Brain microvascular endothelial cell (primary cell): ENCODE results near the gene FXYD2.

Source experiments
- DNase-seq: peaks from one replicate; pipeline ENCODE4 v3.0.0-alpha.2; 2020
- H3K27ac ChIP-seq: fragments of 250-450 bp; sonication (Bioruptor Pico); 2 replicates; pipeline ENCODE4 v1.5.1; 2020; ENCODE audit warnings: mild to moderate bottlenecking, moderate library complexity
- H3K27me3 ChIP-seq: fragments of 250-450 bp; sonication (Bioruptor Pico); replicated peaks from 2 replicates; pipeline ENCODE4 v1.5.1; 2020; ENCODE audit warnings: mild to moderate bottlenecking
- H3K36me3 ChIP-seq: fragments of 250-450 bp; sonication (Bioruptor Pico); replicated peaks from 2 replicates; pipeline ENCODE4 v1.5.1; 2020; ENCODE audit warnings: mild to moderate bottlenecking
- H3K4me3 ChIP-seq: 2 replicates; pipeline ENCODE4 v1.5.1; 2011; ENCODE audit warnings: low read depth, mild to moderate bottlenecking, control low read depth, low read length, moderate library complexity
- in situ Hi-C: cut with HindIII; loops from 2 replicates; pipeline ENCODE4 v1.10.0; 2017; ENCODE audit warnings: low sequenced_read_pairs, low pct_ligation_motif_present
- TF ChIP-seq, protein P1 (sequence below): IDR thresholded peaks from 2 replicates; pipeline ENCODE4 v1.5.1; 2011; ENCODE audit warnings: low read depth, mild to moderate bottlenecking, moderate library complexity, low read length, control low read depth, inconsistent platforms; ENCODE audit errors: missing control alignments

FXYD2 gene

DNA sequence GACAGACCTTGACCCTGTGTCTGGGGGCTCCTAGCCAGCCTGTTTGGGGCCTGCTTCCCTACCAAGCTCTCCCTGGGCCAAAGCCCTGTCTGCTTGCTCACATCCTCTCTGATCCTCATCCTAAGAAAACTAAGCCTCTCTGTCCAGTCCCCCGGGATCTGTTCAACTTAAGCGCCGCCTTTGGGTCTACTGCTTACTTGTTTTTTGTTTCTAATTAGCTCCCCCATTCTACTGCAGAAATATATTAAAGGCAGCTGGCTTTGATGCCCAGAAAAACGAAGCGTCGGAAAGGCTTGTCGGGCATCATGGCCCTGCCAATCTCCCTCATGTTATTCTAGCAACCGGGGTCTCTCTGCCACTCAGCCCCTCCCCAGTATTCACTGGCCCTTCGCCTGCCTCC, 31.0 kb downstream of the FXYD2 start:
- TF ChIP-seq, protein P1, sequence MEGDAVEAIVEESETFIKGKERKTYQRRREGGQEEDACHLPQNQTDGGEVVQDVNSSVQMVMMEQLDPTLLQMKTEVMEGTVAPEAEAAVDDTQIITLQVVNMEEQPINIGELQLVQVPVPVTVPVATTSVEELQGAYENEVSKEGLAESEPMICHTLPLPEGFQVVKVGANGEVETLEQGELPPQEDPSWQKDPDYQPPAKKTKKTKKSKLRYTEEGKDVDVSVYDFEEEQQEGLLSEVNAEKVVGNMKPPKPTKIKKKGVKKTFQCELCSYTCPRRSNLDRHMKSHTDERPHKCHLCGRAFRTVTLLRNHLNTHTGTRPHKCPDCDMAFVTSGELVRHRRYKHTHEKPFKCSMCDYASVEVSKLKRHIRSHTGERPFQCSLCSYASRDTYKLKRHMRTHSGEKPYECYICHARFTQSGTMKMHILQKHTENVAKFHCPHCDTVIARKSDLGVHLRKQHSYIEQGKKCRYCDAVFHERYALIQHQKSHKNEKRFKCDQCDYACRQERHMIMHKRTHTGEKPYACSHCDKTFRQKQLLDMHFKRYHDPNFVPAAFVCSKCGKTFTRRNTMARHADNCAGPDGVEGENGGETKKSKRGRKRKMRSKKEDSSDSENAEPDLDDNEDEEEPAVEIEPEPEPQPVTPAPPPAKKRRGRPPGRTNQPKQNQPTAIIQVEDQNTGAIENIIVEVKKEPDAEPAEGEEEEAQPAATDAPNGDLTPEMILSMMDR: no peak
- H3K4me3 ChIP-seq: no peak overlapping the region
- DNase-seq: no peak
- H3K36me3 ChIP-seq: no peaks in the 10 kb centered on the region
- no peak overlapping the region for H3K27ac ChIP-seq
- in situ Hi-C loops: no loop called here
- peaks cover 45% of the 10 kb centered on the region for H3K27me3 ChIP-seq

DNA sequence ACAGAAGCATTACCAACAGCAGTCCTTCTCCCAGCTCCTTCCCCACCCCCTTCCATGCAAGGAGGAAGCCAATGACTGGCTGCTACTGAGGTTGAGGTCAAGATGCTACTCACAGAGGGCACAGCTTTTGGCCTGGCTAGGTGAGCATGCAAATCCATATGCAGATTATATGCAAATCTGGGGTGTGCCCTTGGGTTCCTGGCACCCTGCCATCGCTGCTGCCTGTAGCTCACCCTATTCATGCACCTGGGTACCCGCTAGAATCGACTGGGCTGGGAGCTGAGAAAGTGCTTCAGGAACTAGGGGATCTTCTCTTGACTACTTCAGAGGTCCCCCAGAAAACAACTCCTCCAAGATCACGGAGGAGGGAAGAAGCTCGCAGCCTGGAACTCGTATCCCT, 31.6 kb downstream of the FXYD2 start:
- peaks cover 42% of the 10 kb centered on the region for H3K27me3 ChIP-seq

DNA sequence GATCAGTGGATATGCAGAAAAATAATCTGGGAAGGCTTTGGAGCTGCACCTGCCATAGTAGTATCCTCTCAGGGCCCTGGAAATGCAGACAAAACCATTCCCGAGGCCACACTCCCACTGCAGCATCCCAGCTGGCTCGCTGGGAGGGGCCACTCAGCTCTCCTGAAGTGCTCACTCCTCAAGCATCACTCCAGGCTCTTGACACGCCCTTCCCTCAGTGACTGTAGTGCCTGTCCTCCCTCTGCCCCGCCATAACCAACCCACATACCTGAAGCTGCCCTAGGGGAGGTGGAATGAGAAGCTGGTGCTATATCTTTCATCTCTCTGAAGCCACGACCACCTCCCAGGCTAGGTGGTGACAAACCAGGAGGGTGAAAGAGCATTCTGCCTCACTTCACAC, 32.3 kb downstream of the FXYD2 start:
- in situ Hi-C loops: no loop called here
- H3K27ac ChIP-seq: no peak overlapping the region
- no peak overlapping the region for H3K4me3 ChIP-seq
- H3K27me3 ChIP-seq: peaks cover 36% of the 10 kb centered on the region
- no peaks in the 10 kb centered on the region for H3K36me3 ChIP-seq
- DNase-seq: no peak
- TF ChIP-seq, protein P1: no peak

More for the DNA sequence above, 31.6 kb downstream of the FXYD2 start:
- in situ Hi-C loops: no loop called here
- H3K4me3 ChIP-seq: no peak overlapping the region
- no peak overlapping the region for H3K27ac ChIP-seq
- H3K36me3 ChIP-seq: no peaks in the 10 kb centered on the region
- no peak for DNase-seq
- TF ChIP-seq, protein P1: no peak

DNA sequence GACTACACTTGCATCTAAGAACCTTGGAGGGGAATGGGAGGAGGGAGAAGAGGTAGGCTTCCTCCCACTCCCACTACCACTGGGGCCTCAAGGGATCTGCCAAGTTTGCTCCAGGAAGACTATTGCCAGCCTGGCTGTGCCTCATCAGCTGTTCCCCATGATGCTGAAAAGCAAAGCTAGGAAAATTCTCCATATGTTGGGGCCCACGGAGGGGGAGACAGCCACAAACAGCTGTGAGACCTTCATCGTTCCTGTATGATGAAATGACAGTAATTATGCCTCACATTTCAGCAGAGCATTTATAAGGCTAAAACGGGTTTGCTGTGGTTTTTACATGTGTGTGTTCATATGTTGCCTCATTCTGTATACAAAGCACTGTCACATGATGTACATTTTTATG, 34.3 kb downstream of the FXYD2 start:
- no peak for DNase-seq
- no peak overlapping the region for H3K27ac ChIP-seq
- in situ Hi-C loops: no loop called here

DNA sequence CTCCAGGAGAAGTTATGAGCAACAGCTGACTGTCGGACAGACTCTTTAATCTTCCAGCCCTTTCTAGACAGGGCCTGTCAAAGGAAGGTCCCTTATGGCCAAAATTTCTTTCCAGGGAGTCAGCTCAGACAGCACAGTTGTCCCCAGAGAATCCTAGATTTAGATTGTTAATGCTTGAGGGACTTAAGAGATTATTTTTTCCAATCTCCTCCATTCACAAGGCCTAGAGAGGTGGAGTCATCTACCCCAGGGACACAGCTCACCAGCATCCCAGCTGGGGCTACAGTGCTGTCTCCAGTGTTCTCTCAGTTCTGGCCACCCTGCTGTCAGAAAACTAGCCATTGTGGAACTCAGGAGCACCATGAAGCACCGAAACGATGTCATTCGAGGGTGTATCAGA, 35.3 kb downstream of the FXYD2 start:
- in situ Hi-C loops: no loop called here
- TF ChIP-seq, protein P1: no peak
- no peak overlapping the region for H3K27ac ChIP-seq
- no peak for DNase-seq
- peaks cover 19% of the 10 kb centered on the region for H3K27me3 ChIP-seq
- H3K4me3 ChIP-seq: no peak overlapping the region
- H3K36me3 ChIP-seq: no peaks in the 10 kb centered on the region

More for the DNA sequence above, 34.3 kb downstream of the FXYD2 start:
- TF ChIP-seq, protein P1: no peak
- H3K4me3 ChIP-seq: no peak overlapping the region
- peaks cover 28% of the 10 kb centered on the region for H3K27me3 ChIP-seq
- H3K36me3 ChIP-seq: no peaks in the 10 kb centered on the region

DNA sequence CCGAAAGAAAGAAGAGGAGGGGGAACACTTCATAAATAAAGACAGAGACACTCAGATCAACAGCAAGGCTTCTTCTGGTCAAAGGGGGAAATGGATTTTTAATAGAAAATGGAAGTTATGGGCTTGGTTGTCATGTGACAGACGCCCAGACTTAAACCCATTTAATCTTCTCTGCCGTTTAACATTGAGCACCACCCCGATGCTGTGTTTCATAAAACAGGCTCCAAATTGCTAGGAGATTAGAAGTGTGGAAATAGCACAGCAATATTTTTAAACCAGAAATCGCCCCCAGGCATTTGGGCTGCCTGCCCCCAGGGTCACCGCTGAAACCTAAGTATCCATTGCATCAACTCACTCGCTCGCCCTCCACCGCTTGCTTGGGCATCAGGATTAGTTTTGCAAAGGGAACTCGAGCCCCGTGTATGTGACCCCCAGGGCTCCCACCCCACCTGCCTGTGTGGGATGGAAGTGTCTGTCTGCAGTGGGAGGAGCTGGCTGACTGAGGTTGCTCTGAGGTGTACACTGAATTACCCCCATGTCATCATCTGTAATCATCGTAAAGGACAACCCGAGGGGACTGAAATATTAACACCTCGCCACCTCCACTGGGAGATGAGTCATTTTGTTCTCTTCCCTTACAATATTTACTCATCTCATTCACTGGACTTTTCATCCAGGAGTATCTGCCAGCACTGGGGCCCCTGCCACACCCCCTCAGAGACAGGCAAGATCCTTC, 38.2 kb downstream of the FXYD2 start:
- no peak overlapping the region for H3K4me3 ChIP-seq
- H3K27ac ChIP-seq: no peak overlapping the region
- H3K36me3 ChIP-seq: no peaks in the 10 kb centered on the region
- in situ Hi-C loops: no loop called here
- TF ChIP-seq, protein P1: no peak
- peaks cover 13% of the 10 kb centered on the region for H3K27me3 ChIP-seq
- DNase-seq: no peak
